ENCODE results near the gene CLINT1.

- no peak for TF ChIP-seq CTCF (IDR thresholded peaks at IDR 0.05)
- no peak for TF ChIP-seq POLR2A (IDR thresholded peaks at IDR 0.05)
Measured at GRCh38 chr5:157750320-157750719, 108.6 kb downstream of the CLINT1 start.
